Measurements from ENCODE around the gene UXS1.

UXS1 gene

GRCh38 chr2:106107509-106108131 is 86.5 kb downstream of the UXS1 start:
- DNase-seq = no peak

GRCh38 chr2:106106622-106107508 is 87.2 kb downstream of the UXS1 start:
- DNase-seq = no peak

GRCh38 chr2:106105151-106105922 is 88.8 kb downstream of the UXS1 start:
- peak; percentile 14 for DNase-seq

GRCh38 chr2:106104332-106105062 is 89.6 kb downstream of the UXS1 start:
- peak; percentile 55 for DNase-seq

- no peak for DNase-seq
Observed at GRCh38 chr2:106099691-106100090, 94.4 kb downstream of the UXS1 start.

GRCh38 chr2:106098664-106099063 is 95.4 kb downstream of the UXS1 start:
- DNase-seq = no peak

- DNase-seq = no peak
Observed at GRCh38 chr2:106098081-106098480, 96.0 kb downstream of the UXS1 start.

- DNase-seq = no peak
Observed at GRCh38 chr2:106097038-106098000, 96.8 kb downstream of the UXS1 start.

GRCh38 chr2:106096299-106097037 is 97.6 kb downstream of the UXS1 start:
- DNase-seq = no peak

GRCh38 chr2:106095478-106096298 is 98.4 kb downstream of the UXS1 start:
- no peak for DNase-seq

- DNase-seq = no peak
Observed at GRCh38 chr2:106094131-106094841, 99.8 kb downstream of the UXS1 start.

- no peak for DNase-seq
Observed at GRCh38 chr2:106090916-106091618, 103.0 kb downstream of the UXS1 start.

GRCh38 chr2:106089611-106090010 is 104.5 kb downstream of the UXS1 start:
- DNase-seq = no peak

- no peak for DNase-seq
Observed at GRCh38 chr2:106085181-106085940, 108.7 kb downstream of the UXS1 start.

GRCh38 chr2:106080959-106081358 is 113.1 kb downstream of the UXS1 start:
- no peak for DNase-seq

- no peak for DNase-seq
Observed at GRCh38 chr2:106078096-106078495, 116.0 kb downstream of the UXS1 start.

GRCh38 chr2:106076941-106077340 is 117.2 kb downstream of the UXS1 start:
- DNase-seq = no peak

- no peak for DNase-seq
Observed at GRCh38 chr2:106075048-106075447, 119.1 kb downstream of the UXS1 start.

All from NCI-H1092 treated with DMSO at 0.1 percent for 48 hours (cell line).